Measurements from ENCODE around the gene APBA1.

GRCh38 chr9:69468380-69468779 lies 203.8 kb downstream of the APBA1 start:
- no peak for TF ChIP-seq SUZ12 (IDR thresholded peaks at IDR 0.05; ENCODE audit: low read length)
- no peak for TF ChIP-seq CTCF (IDR thresholded peaks at IDR 0.05; ENCODE audit: control extremely low read depth in 1 of 3, insufficient read depth in 1 of 3, low read depth in 1 of 3, low read length in 3 of 3)
- no peak for TF ChIP-seq TEAD4 (IDR thresholded peaks at IDR 0.05; ENCODE audit: low read depth, low read length)
- no peak for TF ChIP-seq EZH2 (IDR thresholded peaks at IDR 0.05; ENCODE audit: low read depth, low read length, severe bottlenecking)
- no peak for TF ChIP-seq POLR2AphosphoS5 (IDR thresholded peaks at IDR 0.05; ENCODE audit: low read depth, low read length)
- TF ChIP-seq GTF2F1 (IDR thresholded peaks at IDR 0.05; ENCODE audit: borderline replicate concordance, low read depth, low read length): no peak
- no peak for TF ChIP-seq NRF1 (IDR thresholded peaks at IDR 0.05; ENCODE audit: low read depth, low read length)
- no peak for TF ChIP-seq YY1 (IDR thresholded peaks at IDR 0.05; ENCODE audit: low read depth, low read length)
- no peak for TF ChIP-seq TAF1 (IDR thresholded peaks at IDR 0.05; ENCODE audit: low read depth, low read length)
- no peak for TF ChIP-seq CBX8 (IDR thresholded peaks at IDR 0.05; ENCODE audit: borderline replicate concordance, low read depth, low read length)
- no peak for TF ChIP-seq EP300 (IDR thresholded peaks at IDR 0.05; ENCODE audit: borderline replicate concordance in 1 of 2, low read depth in 2 of 2, low read length in 2 of 2)

Measured in H1 (cell line).